Measurements from ENCODE around the gene BLACAT1. TPM values are rescaled to one million over a fixed set of nuclear protein-coding genes. Genes with fewer than 3 reads are reported as not detected.

BLACAT1 gene
- not detected in 2 replicates for total RNA-seq (2014; rRNA removed; shearing (Covaris generic); ENCODE audit: low replicate concordance)

- H3K4me3 ChIP-seq (ENCODE audit: low read length), result no peak within 1 kb of the TSS
- no peak within 1 kb of the TSS for H3K9ac ChIP-seq (ENCODE audit: low read length)
- no peaks in the 10 kb centered on the region for H3K27me3 ChIP-seq (ENCODE audit: low read length)
- no peak within 1 kb of the TSS for H2AFZ ChIP-seq (ENCODE audit: low read length)
- no peak within 1 kb of the TSS for H3K27ac ChIP-seq (ENCODE audit: low read length)
- no peaks in the 10 kb centered on the region for H4K20me1 ChIP-seq (ENCODE audit: insufficient read depth, low read depth, low read length)
- H3K36me3 ChIP-seq (ENCODE audit: insufficient read depth, low read length), result no peaks in the 10 kb centered on the region
- H3K9me2 ChIP-seq (replicated peaks; ENCODE audit: insufficient read depth, low read length), result no peaks in the 10 kb centered on the region
- no peaks in the 10 kb centered on the region for H3K4me1 ChIP-seq (ENCODE audit: low read length)
- H3K9me3 ChIP-seq (ENCODE audit: low read length), result no peaks in the 10 kb centered on the region
- no peak within 1 kb of the TSS for H3K4me2 ChIP-seq (ENCODE audit: low read depth, low read length, poor library complexity, severe bottlenecking)
- H3K79me2 ChIP-seq (ENCODE audit: low read length), result no peaks in the 10 kb centered on the region
- DNase-seq, result no peak
Observed at GRCh38 chr1:205455581-205456382, at the start of gene BLACAT1. TSS of gene BLACAT1 (minus strand) at chr1:205456045.

GRCh38 chr1:205505076-205505729, 49.4 kb upstream of the BLACAT1 start:
- Histone ChIP-seq H3K27ac (ENCODE audit: low read length) (no peak overlapping the region), H3K27me3 (ENCODE audit: low read length) (no peaks in the 10 kb centered on the region), H2AFZ (ENCODE audit: low read length) (peak overlapping the region; percentile 73; the same call in 1 of the 2 replicates), H3K4me1 (ENCODE audit: low read length) (peaks cover 11% of the 10 kb centered on the region), H3K36me3 (ENCODE audit: insufficient read depth, low read length) (no peaks in the 10 kb centered on the region), H3K9ac (ENCODE audit: low read length) (peak overlapping the region; percentile 59), H3K9me3 (ENCODE audit: low read length) (no peaks in the 10 kb centered on the region), H3K4me3 (ENCODE audit: low read length) (peak overlapping the region; percentile 63), H4K20me1 (ENCODE audit: insufficient read depth, low read depth, low read length) (no peaks in the 10 kb centered on the region), H3K4me2 (ENCODE audit: low read depth, low read length, poor library complexity, severe bottlenecking) (peak overlapping the region; percentile 78), H3K9me2 (replicated peaks; ENCODE audit: insufficient read depth, low read length) (no peaks in the 10 kb centered on the region), H3K79me2 (ENCODE audit: low read length) (no peaks in the 10 kb centered on the region)
- no peak for DNase-seq

GRCh38 chr1:205504311-205505075, 48.6 kb upstream of the BLACAT1 start, which contains the start of gene CDK18:
TSS of gene CDK18 (plus strand) at chr1:205504669. CDS start at chr1:205523168, 18,499 bp downstream.
- no peaks in the 10 kb centered on the region for H3K9me2 ChIP-seq (replicated peaks; ENCODE audit: insufficient read depth, low read length)
- H2AFZ ChIP-seq (ENCODE audit: low read length), result peak within 1 kb of the TSS; percentile 73
- DNase-seq, result peak; percentile 66
- H3K36me3 ChIP-seq (ENCODE audit: insufficient read depth, low read length), result no peaks in the 10 kb centered on the region
- H4K20me1 ChIP-seq (ENCODE audit: insufficient read depth, low read depth, low read length), result no peaks in the 10 kb centered on the region
- H3K4me3 ChIP-seq (ENCODE audit: low read length), result peak within 1 kb of the TSS; percentile 63
- no peaks in the 10 kb centered on the region for H3K9me3 ChIP-seq (ENCODE audit: low read length)
- H3K4me2 ChIP-seq (ENCODE audit: low read depth, low read length, poor library complexity, severe bottlenecking), result peak within 1 kb of the TSS; percentile 78
- H3K9ac ChIP-seq (ENCODE audit: low read length), result peak within 1 kb of the TSS; percentile 59
- peaks cover 11% of the 10 kb centered on the region for H3K4me1 ChIP-seq (ENCODE audit: low read length)
- no peaks in the 10 kb centered on the region for H3K27me3 ChIP-seq (ENCODE audit: low read length)
- no peaks in the 10 kb centered on the region for H3K79me2 ChIP-seq (ENCODE audit: low read length)
- H3K27ac ChIP-seq (ENCODE audit: low read length), result no peak within 1 kb of the TSS

- H3K27me3 ChIP-seq (ENCODE audit: low read length), result no peaks in the 10 kb centered on the region
- no peaks in the 10 kb centered on the region for H3K79me2 ChIP-seq (ENCODE audit: low read length)
- H3K27ac ChIP-seq (ENCODE audit: low read length), result no peak overlapping the region
- H3K4me2 ChIP-seq (ENCODE audit: low read depth, low read length, poor library complexity, severe bottlenecking), result no peak overlapping the region
- no peaks in the 10 kb centered on the region for H4K20me1 ChIP-seq (ENCODE audit: insufficient read depth, low read depth, low read length)
- H3K36me3 ChIP-seq (ENCODE audit: insufficient read depth, low read length), result no peaks in the 10 kb centered on the region
- no peak overlapping the region for H2AFZ ChIP-seq (ENCODE audit: low read length)
- no peaks in the 10 kb centered on the region for H3K9me2 ChIP-seq (replicated peaks; ENCODE audit: insufficient read depth, low read length)
- no peak overlapping the region for H3K9ac ChIP-seq (ENCODE audit: low read length)
- no peak overlapping the region for H3K4me3 ChIP-seq (ENCODE audit: low read length)
- no peaks in the 10 kb centered on the region for H3K9me3 ChIP-seq (ENCODE audit: low read length)
- DNase-seq, result no peak
- peaks cover 11% of the 10 kb centered on the region for H3K4me1 ChIP-seq (ENCODE audit: low read length)
Observed at GRCh38 chr1:205502992-205503391, 47.1 kb upstream of the BLACAT1 start.

- Histone ChIP-seq H3K9ac (ENCODE audit: low read length) (no peak overlapping the region), H2AFZ (ENCODE audit: low read length) (no peak overlapping the region), H3K4me3 (ENCODE audit: low read length) (no peak overlapping the region), H3K79me2 (ENCODE audit: low read length) (no peaks in the 10 kb centered on the region), H4K20me1 (ENCODE audit: insufficient read depth, low read depth, low read length) (no peaks in the 10 kb centered on the region), H3K9me2 (replicated peaks; ENCODE audit: insufficient read depth, low read length) (no peaks in the 10 kb centered on the region), H3K9me3 (ENCODE audit: low read length) (no peaks in the 10 kb centered on the region), H3K27me3 (ENCODE audit: low read length) (no peaks in the 10 kb centered on the region), H3K4me2 (ENCODE audit: low read depth, low read length, poor library complexity, severe bottlenecking) (no peak overlapping the region), H3K27ac (ENCODE audit: low read length) (no peak overlapping the region), H3K36me3 (ENCODE audit: insufficient read depth, low read length) (no peaks in the 10 kb centered on the region), H3K4me1 (ENCODE audit: low read length) (peaks cover 11% of the 10 kb centered on the region)
- no peak for DNase-seq
Observed at GRCh38 chr1:205502111-205502810, 46.4 kb upstream of the BLACAT1 start.

- Histone ChIP-seq H3K9ac (ENCODE audit: low read length) (no peak overlapping the region), H3K36me3 (ENCODE audit: insufficient read depth, low read length) (no peaks in the 10 kb centered on the region), H3K27ac (ENCODE audit: low read length) (no peak overlapping the region), H3K9me3 (ENCODE audit: low read length) (no peaks in the 10 kb centered on the region), H3K4me3 (ENCODE audit: low read length) (no peak overlapping the region), H3K79me2 (ENCODE audit: low read length) (no peaks in the 10 kb centered on the region), H3K4me2 (ENCODE audit: low read depth, low read length, poor library complexity, severe bottlenecking) (no peak overlapping the region), H3K27me3 (ENCODE audit: low read length) (no peaks in the 10 kb centered on the region), H4K20me1 (ENCODE audit: insufficient read depth, low read depth, low read length) (no peaks in the 10 kb centered on the region), H3K4me1 (ENCODE audit: low read length) (peaks cover 11% of the 10 kb centered on the region), H3K9me2 (replicated peaks; ENCODE audit: insufficient read depth, low read length) (no peaks in the 10 kb centered on the region), H2AFZ (ENCODE audit: low read length) (no peak overlapping the region)
- no peak for DNase-seq
Observed at GRCh38 chr1:205500240-205501233, 44.7 kb upstream of the BLACAT1 start.

GRCh38 chr1:205499789-205500188, 43.9 kb upstream of the BLACAT1 start:
- H4K20me1 ChIP-seq (ENCODE audit: insufficient read depth, low read depth, low read length), result no peaks in the 10 kb centered on the region
- H3K9me2 ChIP-seq (replicated peaks; ENCODE audit: insufficient read depth, low read length), result no peaks in the 10 kb centered on the region
- H3K79me2 ChIP-seq (ENCODE audit: low read length), result no peaks in the 10 kb centered on the region
- H3K4me2 ChIP-seq (ENCODE audit: low read depth, low read length, poor library complexity, severe bottlenecking), result no peak overlapping the region
- peaks cover 4% of the 10 kb centered on the region for H3K4me1 ChIP-seq (ENCODE audit: low read length)
- no peak overlapping the region for H3K27ac ChIP-seq (ENCODE audit: low read length)
- H3K9ac ChIP-seq (ENCODE audit: low read length), result no peak overlapping the region
- no peaks in the 10 kb centered on the region for H3K27me3 ChIP-seq (ENCODE audit: low read length)
- H3K4me3 ChIP-seq (ENCODE audit: low read length), result no peak overlapping the region
- no peak overlapping the region for H2AFZ ChIP-seq (ENCODE audit: low read length)
- DNase-seq, result no peak
- H3K9me3 ChIP-seq (ENCODE audit: low read length), result no peaks in the 10 kb centered on the region
- no peaks in the 10 kb centered on the region for H3K36me3 ChIP-seq (ENCODE audit: insufficient read depth, low read length)
